Stimulated activated naive B cell treated with anti-CD40 and anti-IgM and Interleukin-4, amounts not matched to agents 10 μg/mL and 1 μg/mL and 100 μg/mL, for 72 hours (primary cell): ENCODE results near the gene PEX11A.
"Not testable (repeated sequence)": the region's sequence is repeated elsewhere in the genome, so short reads cannot be mapped to it uniquely, and the experiment has no call there.

ENCODE experiments used
- ATAC-seq, 2 donors: fragments of 150-1000 bp; cut with Tn5 transposase; replicated peaks; 2 replicates each; pipeline ENCODE4 v1.10.0; 2021; ENCODE audit warnings: moderate library complexity in 1 of 2
- DNase-seq: peaks from one replicate; pipeline ENCODE4 v3.0.0; 2021
- H3K27ac Mint-ChIP-seq: one replicate; pipeline ENCODE4 v1.8.0; 2022; ENCODE audit warnings: mild to moderate bottlenecking, mixed read lengths
- H3K27me3 Mint-ChIP-seq, 2 donors: one replicate each; pipeline ENCODE4 v1.8.0; 2022; ENCODE audit warnings: mixed read lengths in 2 of 2
- H3K36me3 Mint-ChIP-seq, 2 donors: one replicate each; pipeline ENCODE4 v1.8.0; 2022; ENCODE audit warnings: mixed read lengths in 2 of 2, mild to moderate bottlenecking in 1 of 2
- H3K4me1 Mint-ChIP-seq, 2 donors: one replicate each; pipeline ENCODE4 v1.8.0; 2022; ENCODE audit warnings: mixed read lengths in 2 of 2, mild to moderate bottlenecking in 1 of 2
- H3K4me3 Mint-ChIP-seq, 2 donors: one replicate each; pipeline ENCODE4 v1.8.0; 2022; ENCODE audit warnings: mild to moderate bottlenecking in 2 of 2, mixed read lengths in 2 of 2, moderate library complexity in 1 of 2
- H3K9me3 Mint-ChIP-seq, 2 donors: one replicate each; pipeline ENCODE4 v1.8.0; 2022; ENCODE audit warnings: mixed read lengths in 2 of 2, mild to moderate bottlenecking in 1 of 2

Gene PEX11A

GRCh38 chr15:89693091-89693490, 2.5 kb upstream of the PEX11A start:
- no peak for DNase-seq
- peak in 1 of 2 donors; percentile 23 for ATAC-seq
- no peak overlapping the region for H3K27ac Mint-ChIP-seq
- no peaks in the 10 kb centered on the region for H3K36me3 Mint-ChIP-seq
- H3K9me3 Mint-ChIP-seq = peaks cover 0 to 3% of the 10 kb centered on the region in 2 donors
- H3K4me3 Mint-ChIP-seq = no peak overlapping the region
- H3K27me3 Mint-ChIP-seq = peaks cover 7% of the 10 kb centered on the region in 2 donors
- H3K4me1 Mint-ChIP-seq = peaks cover 4 to 16% of the 10 kb centered on the region in 2 donors

- H3K9me3 Mint-ChIP-seq, H3K27me3 Mint-ChIP-seq, DNase-seq, H3K36me3 Mint-ChIP-seq, ATAC-seq: not testable (repeated sequence)
- peak overlapping the region; percentile 88 to 91 for H3K4me3 Mint-ChIP-seq
- H3K4me1 Mint-ChIP-seq = peaks cover 4 to 16% of the 10 kb centered on the region in 2 donors
- H3K27ac Mint-ChIP-seq = peak overlapping the region; percentile 80
Measured at GRCh38 chr15:89689930-89690275, 651 bp downstream of the PEX11A start.

GRCh38 chr15:89686522-89686921, 4.0 kb downstream of the PEX11A start:
- Mint-ChIP-seq H3K27me3 (no peaks in the 10 kb centered on the region), H3K9me3 (peaks cover 0 to 2% of the 10 kb centered on the region in 2 donors), H3K4me3 (no peak overlapping the region), H3K4me1 (peaks cover 3 to 16% of the 10 kb centered on the region in 2 donors), H3K36me3 (peaks cover 4 to 13% of the 10 kb centered on the region in 2 donors), H3K27ac (no peak overlapping the region)
- DNase-seq (no peak), ATAC-seq (no peak)

- ATAC-seq (no peak), DNase-seq (no peak)
- H3K9me3 Mint-ChIP-seq = peaks cover 0 to under 1% of the 10 kb centered on the region in 2 donors
- no peak overlapping the region for H3K4me3 Mint-ChIP-seq
- peaks cover 4 to 13% of the 10 kb centered on the region in 2 donors for H3K36me3 Mint-ChIP-seq
- H3K4me1 Mint-ChIP-seq = peaks cover 2 to 14% of the 10 kb centered on the region in 2 donors
- no peaks in the 10 kb centered on the region for H3K27me3 Mint-ChIP-seq
- H3K27ac Mint-ChIP-seq = no peak overlapping the region
Measured at GRCh38 chr15:89685995-89686394, 4.6 kb downstream of the PEX11A start.

- DNase-seq (no peak), ATAC-seq (no peak)
- H3K27me3 Mint-ChIP-seq = peaks cover 0 to 5% of the 10 kb centered on the region in 2 donors
- no peak overlapping the region for H3K4me3 Mint-ChIP-seq
- H3K27ac Mint-ChIP-seq = no peak overlapping the region
- H3K36me3 Mint-ChIP-seq = peaks cover 4 to 13% of the 10 kb centered on the region in 2 donors
- no peaks in the 10 kb centered on the region for H3K9me3 Mint-ChIP-seq
- H3K4me1 Mint-ChIP-seq = no peaks in the 10 kb centered on the region
Measured at GRCh38 chr15:89681146-89681545, 9.4 kb downstream of the PEX11A start.

GRCh38 chr15:89680282-89680873, 10.2 kb downstream of the PEX11A start:
- Mint-ChIP-seq H3K9me3 (no peaks in the 10 kb centered on the region), H3K27me3 (peaks cover 0 to 5% of the 10 kb centered on the region in 2 donors), H3K4me1 (no peaks in the 10 kb centered on the region), H3K27ac (no peak overlapping the region), H3K36me3 (peaks cover 4 to 10% of the 10 kb centered on the region in 2 donors), H3K4me3 (no peak overlapping the region)
- ATAC-seq (no peak), DNase-seq (no peak)

- no peak for DNase-seq
- ATAC-seq = no peak
- Mint-ChIP-seq H3K27me3 (peaks cover 0 to 5% of the 10 kb centered on the region in 2 donors), H3K36me3 (peaks cover 4 to 8% of the 10 kb centered on the region in 2 donors), H3K4me1 (no peaks in the 10 kb centered on the region), H3K27ac (peak within 1 kb of the TSS; percentile 32), H3K4me3 (no peak within 1 kb of the TSS), H3K9me3 (no peaks in the 10 kb centered on the region)
Measured at GRCh38 chr15:89679212-89679611, 11.3 kb downstream of the PEX11A start, which contains the start of gene PLIN1. Gene PLIN1, minus strand, starts transcription at chr15:89679367. Its CDS starts 1,878 bp downstream, at chr15:89677489.

GRCh38 chr15:89677381-89677780, 13.2 kb downstream of the PEX11A start:
- Mint-ChIP-seq H3K4me1 (no peaks in the 10 kb centered on the region), H3K9me3 (no peaks in the 10 kb centered on the region), H3K36me3 (peaks cover 0 to 2% of the 10 kb centered on the region in 2 donors), H3K27ac (no peak overlapping the region), H3K27me3 (peaks cover 5 to 17% of the 10 kb centered on the region in 2 donors), H3K4me3 (no peak overlapping the region)
- no peak for DNase-seq
- ATAC-seq = no peak

- no peaks in the 10 kb centered on the region for H3K4me1 Mint-ChIP-seq
- H3K4me3 Mint-ChIP-seq = no peak overlapping the region
- H3K36me3 Mint-ChIP-seq = no peaks in the 10 kb centered on the region
- peaks cover 5 to 17% of the 10 kb centered on the region in 2 donors for H3K27me3 Mint-ChIP-seq
- H3K9me3 Mint-ChIP-seq = no peaks in the 10 kb centered on the region
- no peak overlapping the region for H3K27ac Mint-ChIP-seq
- DNase-seq (no peak), ATAC-seq (no peak)
Measured at GRCh38 chr15:89675606-89676005, 14.9 kb downstream of the PEX11A start.

- no peaks in the 10 kb centered on the region for H3K36me3 Mint-ChIP-seq
- H3K4me3 Mint-ChIP-seq = no peak overlapping the region
- ATAC-seq (no peak), DNase-seq (no peak)
- H3K9me3 Mint-ChIP-seq = no peaks in the 10 kb centered on the region
- peaks cover 5 to 17% of the 10 kb centered on the region in 2 donors for H3K27me3 Mint-ChIP-seq
- no peaks in the 10 kb centered on the region for H3K4me1 Mint-ChIP-seq
- no peak overlapping the region for H3K27ac Mint-ChIP-seq
Measured at GRCh38 chr15:89674526-89674925, 16.0 kb downstream of the PEX11A start.

- no peaks in the 10 kb centered on the region for H3K36me3 Mint-ChIP-seq
- H3K4me1 Mint-ChIP-seq = no peaks in the 10 kb centered on the region
- no peak overlapping the region for H3K4me3 Mint-ChIP-seq
- H3K27ac Mint-ChIP-seq = no peak overlapping the region
- H3K9me3 Mint-ChIP-seq = no peaks in the 10 kb centered on the region
- ATAC-seq (peak; percentile 46 to 51), DNase-seq (no peak)
- peaks cover 5 to 17% of the 10 kb centered on the region in 2 donors for H3K27me3 Mint-ChIP-seq
Measured at GRCh38 chr15:89673165-89673512, 17.4 kb downstream of the PEX11A start.

- H3K4me3 Mint-ChIP-seq = no peak overlapping the region
- peaks cover 11 to 20% of the 10 kb centered on the region in 2 donors for H3K27me3 Mint-ChIP-seq
- no peak for ATAC-seq
- DNase-seq = no peak
- H3K27ac Mint-ChIP-seq = no peak overlapping the region
- no peaks in the 10 kb centered on the region for H3K9me3 Mint-ChIP-seq
- H3K36me3 Mint-ChIP-seq = no peaks in the 10 kb centered on the region
- no peaks in the 10 kb centered on the region for H3K4me1 Mint-ChIP-seq
Measured at GRCh38 chr15:89672221-89673164, 18.1 kb downstream of the PEX11A start.

GRCh38 chr15:89671687-89672086, 18.9 kb downstream of the PEX11A start:
- H3K27me3 Mint-ChIP-seq = peaks cover 13 to 23% of the 10 kb centered on the region in 2 donors
- no peak overlapping the region for H3K27ac Mint-ChIP-seq
- DNase-seq (no peak), ATAC-seq (no peak)
- H3K9me3 Mint-ChIP-seq = no peaks in the 10 kb centered on the region
- no peaks in the 10 kb centered on the region for H3K4me1 Mint-ChIP-seq
- no peaks in the 10 kb centered on the region for H3K36me3 Mint-ChIP-seq
- no peak overlapping the region for H3K4me3 Mint-ChIP-seq

- peaks cover 17 to 29% of the 10 kb centered on the region in 2 donors for H3K27me3 Mint-ChIP-seq
- no peaks in the 10 kb centered on the region for H3K4me1 Mint-ChIP-seq
- no peaks in the 10 kb centered on the region for H3K36me3 Mint-ChIP-seq
- no peak overlapping the region for H3K27ac Mint-ChIP-seq
- no peaks in the 10 kb centered on the region for H3K9me3 Mint-ChIP-seq
- ATAC-seq (no peak), DNase-seq (no peak)
- H3K4me3 Mint-ChIP-seq = no peak overlapping the region
Measured at GRCh38 chr15:89670971-89671560, 19.5 kb downstream of the PEX11A start.
